Stimulated activated CD4-positive, alpha-beta T cell treated with anti-CD3 and anti-CD28 coated beads, Interleukin-4, amount 100 ng/mL, for 4 hours (primary cell): ENCODE measurements around the gene DNAJC6.

Source experiments
- DNase-seq, 2 experiments: peaks; one replicate each; pipeline ENCODE4 v3.0.0-alpha.2; 2020

Gene DNAJC6

DNA sequence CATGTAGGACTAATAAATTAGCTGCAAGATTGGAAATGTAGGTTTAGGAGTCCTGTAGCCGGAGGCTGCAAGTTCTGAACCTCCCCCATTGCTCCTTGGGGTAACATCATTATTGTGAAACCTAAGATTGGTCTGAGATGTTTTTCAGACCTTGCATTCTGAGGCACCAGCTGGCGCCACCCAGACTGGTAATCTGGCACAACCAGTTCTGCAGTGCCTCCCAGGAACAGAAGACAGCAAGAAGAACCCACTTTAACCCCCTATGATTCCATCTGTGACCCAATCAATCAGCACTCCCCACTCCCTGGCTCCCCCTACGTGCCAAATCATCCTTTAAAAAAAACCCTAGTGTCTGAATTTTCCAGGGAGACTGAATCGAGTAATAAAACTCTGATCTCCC, 11.6 kb upstream of the DNAJC6 start:
- no peak for DNase-seq

DNA sequence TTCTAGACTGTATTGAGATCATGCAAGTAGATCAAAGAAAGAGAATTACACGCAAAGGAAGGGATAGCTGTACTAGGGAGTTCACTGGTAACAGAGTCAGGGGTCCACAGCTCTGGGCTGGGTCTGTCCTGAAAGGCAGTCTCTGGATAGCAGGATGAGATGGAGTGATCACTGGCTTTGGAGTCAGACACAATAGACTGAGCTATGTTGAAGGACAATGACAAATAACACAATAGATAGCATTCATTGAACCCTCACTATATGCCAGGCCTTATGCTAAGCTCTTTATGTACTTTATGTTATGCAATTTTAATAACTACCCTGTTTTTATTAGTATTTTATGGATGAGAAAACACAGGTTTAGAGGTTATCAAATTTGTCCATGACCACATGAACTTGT, 10.0 kb upstream of the DNAJC6 start:
- no peak for DNase-seq

DNA sequence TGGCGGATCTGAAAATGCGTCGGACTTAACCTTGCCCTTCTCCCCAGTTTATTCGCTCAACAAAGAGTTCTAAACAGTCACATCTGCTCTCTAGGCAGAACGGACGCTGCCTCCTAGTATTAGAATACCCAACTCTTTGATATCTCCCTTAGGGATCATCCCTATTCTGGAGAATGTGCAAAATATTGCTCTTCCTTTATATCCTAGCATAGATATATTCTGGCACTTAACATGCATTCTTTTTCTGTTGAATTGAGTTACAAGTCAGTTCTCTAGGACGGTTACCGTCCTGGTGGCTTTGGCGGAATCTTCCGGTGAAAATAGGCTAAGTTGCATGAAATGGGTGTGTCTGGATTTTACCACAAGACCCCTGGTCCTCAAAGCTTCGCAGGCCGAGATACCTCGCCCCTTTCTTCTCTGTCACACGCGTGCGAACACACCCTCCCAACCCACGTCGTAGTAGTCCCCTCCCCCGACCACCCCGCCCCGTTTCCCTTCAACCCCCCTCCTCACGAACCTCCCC, 501 bp upstream of the DNAJC6 start:
- no peak for DNase-seq

DNA sequence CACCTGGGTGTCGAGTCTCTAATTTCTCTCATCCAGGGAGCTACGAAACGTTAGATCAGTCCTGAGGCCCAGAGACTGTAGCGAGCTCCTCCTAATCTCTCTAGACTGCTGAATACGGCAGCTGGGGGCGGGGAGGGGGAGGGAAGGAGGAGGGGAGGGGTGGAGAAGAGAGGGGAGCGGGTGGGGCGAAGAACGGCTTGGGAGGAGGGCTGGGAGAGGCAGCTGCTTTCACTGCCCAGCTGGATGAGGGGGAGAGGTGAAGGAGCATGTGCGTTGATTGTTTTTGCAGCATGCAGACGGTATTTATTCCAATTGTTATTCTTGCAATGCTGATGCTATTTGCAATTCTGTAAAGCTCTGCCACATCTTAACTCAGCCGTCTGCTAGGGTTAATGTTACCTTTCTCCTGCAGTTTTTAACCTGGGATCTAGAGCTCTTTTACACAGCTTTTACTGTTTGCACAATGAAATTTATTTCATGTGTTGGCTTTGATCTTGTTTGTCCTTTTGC, 790 bp downstream of the DNAJC6 start:
- no peak for DNase-seq

- no peak for DNase-seq
Observed at GRCh38 chr1:65311760-65312159, 2.4 kb downstream of the DNAJC6 start.

- no peak for DNase-seq
Observed at GRCh38 chr1:65316233-65316632, 6.9 kb downstream of the DNAJC6 start.

- DNase-seq, result no peak
Observed at GRCh38 chr1:65317866-65318653, 8.7 kb downstream of the DNAJC6 start.

DNA sequence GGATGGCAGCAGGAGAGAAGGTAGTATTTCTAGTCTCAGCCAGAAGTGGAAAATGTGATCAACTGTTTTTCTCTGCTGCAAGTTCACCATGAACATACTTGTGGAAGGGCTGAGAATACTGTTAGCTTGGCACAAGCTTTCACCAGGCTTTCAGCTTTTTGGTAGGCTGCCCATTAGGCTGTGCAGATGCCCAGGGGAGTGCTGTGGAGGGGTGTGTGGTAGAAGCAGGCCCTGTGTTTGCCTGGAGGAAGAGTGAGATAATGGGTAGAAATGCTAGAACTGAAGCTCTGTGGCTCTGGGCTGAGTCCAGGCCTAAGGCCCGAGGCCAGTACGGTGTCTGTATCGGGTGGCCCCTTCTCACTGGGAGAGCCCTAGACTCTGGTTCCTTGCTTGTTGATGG, 9.8 kb downstream of the DNAJC6 start:
- no peak for DNase-seq

DNA sequence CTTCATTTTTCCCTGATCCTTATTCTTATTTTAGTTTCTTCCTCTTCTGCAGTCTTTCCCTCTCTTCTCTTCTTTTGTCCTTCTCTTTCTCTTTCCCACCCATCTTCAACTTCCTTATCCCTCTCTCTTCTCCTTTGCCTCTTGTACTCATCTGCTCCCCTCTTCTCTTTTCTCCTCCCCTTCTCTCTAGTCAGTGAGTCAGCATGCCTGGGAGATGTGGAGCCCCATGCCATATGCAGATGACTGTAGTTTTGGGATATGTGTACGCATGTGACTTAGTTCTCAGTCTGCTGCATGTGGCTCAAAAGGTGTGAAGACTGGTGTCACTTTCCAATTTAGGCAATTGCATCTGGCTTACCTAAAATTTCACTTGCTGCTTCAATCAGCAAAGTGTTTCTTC, 10.4 kb downstream of the DNAJC6 start:
- DNase-seq, result no peak

DNA sequence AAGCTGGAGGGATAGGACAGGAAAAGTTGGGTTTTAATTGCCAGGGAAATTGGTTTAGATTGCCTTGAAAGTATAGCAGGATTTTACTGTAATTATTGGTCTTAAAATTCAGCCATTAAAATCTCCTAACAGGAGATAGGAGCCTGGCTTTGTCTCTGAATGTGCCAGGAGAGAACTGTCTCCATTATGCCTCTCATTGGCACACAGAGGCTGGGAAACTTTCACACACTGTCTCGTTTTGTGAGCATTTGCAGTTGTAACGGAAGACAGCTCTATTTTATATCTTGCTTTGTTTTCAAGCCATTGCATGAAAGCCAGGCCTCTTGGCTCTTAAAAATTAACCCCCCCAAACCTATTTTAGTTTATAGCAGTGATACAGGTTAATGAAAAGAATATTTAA, 12.5 kb downstream of the DNAJC6 start:
- DNase-seq, result no peak

DNA sequence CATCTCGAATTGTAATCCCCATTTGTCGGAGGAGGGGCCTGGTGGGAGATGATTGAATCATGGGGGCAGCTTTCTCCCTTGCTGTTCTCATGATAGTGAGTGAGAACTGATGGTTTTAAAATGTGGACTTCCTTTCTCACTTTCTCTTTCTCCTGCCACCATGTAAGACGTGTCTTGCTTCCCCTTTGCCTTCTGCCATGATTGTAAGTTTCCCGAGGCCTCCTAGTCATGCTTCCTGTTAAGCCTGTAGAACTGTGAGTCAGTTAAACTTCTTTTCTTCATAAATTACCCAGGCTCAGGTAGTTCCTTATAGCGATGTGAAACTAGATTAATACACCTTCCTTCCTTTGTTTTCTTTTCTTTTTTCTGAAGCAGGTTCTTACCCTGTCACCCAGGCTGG, 13.9 kb downstream of the DNAJC6 start:
- DNase-seq, result no peak

DNA sequence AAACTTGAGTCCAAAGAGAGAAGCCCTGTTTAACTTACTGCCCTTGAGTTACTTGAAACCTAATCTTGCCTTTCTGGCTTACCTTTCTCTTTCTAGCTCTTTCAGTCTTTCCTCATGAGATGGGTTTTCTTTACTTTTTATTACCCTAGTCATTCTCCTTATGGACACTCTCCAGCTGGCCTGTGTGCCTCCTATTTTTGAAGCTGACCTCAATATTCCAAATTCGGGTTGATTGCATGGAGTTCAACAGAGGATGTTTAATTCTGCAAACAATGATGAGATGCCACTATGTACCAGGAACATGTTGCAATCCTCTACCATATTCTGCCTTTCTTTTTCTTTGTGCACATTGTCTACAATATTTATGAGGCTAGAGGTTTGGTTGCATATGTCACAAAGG, 20.7 kb downstream of the DNAJC6 start:
- DNase-seq, result no peak

DNA sequence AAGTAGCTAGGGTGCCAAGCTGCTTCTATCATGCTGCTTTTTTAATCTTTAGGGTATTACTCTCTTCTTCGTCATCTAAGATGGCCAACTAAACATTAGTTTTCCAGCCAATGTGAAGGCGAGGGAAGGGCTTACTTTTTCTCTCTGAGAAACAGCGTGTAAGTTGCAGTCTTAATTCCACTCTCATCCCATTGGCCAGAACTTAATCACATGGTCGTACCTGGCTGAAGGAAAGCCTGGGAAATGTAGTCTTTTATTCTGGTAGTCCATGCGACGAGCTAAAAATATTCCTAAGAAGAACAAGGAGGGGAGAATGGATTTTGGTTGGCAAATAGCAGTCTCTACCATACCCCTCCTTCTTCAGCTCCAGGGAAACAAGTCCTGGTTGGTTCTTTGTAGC, 21.5 kb downstream of the DNAJC6 start:
- DNase-seq, result no peak

GRCh38 chr1:65332821-65333220, 23.5 kb downstream of the DNAJC6 start:
- no peak for DNase-seq

- DNase-seq, result no peak
Observed at GRCh38 chr1:65334081-65334480, 24.7 kb downstream of the DNAJC6 start.

DNA sequence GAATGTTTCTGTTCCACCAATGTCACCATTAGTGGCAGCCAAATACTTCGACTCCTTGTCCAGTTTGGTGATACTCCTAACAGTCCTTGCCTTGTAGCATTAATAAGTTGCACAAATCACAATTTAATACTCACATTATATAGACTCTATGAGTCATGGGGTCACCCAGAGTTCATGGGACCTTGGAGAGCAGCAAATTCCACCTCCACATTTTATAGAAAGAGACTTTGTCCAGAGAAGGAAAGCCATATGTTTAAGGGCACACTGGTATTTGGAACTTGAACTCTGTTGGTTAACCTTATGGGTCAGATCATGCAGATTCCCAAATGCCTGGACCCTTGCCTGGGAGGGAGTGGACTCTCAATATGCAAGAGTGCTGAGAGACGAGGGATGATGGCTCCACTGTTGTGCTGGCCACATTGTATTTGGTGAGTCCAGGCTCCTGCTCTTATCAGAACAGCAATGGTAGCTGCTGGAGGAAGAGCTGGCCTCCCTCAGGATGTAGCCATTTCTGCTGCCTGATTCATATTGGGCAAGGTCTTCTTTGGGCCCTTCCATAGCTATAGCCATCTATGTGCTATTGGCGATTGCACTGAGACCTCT, 30.6 kb downstream of the DNAJC6 start:
- no peak for DNase-seq

DNA sequence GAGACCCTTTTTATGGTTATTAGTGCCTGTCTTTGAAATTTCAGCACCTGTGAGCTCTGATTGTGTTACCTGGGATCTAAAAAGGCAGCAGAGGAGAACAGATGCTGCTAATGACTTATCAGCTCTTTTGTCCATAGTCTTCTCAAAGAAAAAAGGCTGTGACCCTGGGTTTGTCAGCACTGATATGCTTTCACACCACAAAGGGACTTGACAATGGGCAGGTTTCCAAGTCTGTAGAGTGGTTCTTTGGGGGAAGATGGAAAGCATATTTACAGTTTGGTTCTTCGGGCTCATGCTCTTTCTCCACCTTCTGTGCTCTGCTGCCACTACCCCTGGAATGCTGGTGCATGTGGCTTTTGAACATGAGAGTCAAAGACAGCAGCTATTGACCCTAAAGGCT, 32.0 kb downstream of the DNAJC6 start:
- no peak for DNase-seq

DNA sequence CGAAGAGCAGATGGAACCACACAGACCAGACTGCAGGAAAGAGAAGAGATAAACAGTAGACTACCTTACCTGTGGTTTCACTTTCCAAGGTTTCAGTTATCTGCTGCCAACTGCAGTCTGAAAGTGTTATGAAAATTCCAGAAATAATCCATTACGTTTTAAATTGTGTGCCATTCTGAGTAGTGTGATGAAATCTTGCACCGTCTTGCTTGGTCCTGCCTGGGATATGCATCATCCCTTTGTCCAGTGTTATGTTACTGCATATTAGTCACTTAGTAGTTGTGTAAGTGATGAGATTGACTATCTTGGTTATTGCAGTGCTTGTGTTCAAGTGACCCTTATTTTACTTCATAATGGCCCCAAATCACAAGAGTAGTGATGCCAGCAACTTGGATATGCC, 33.9 kb downstream of the DNAJC6 start:
- DNase-seq, result no peak

DNA sequence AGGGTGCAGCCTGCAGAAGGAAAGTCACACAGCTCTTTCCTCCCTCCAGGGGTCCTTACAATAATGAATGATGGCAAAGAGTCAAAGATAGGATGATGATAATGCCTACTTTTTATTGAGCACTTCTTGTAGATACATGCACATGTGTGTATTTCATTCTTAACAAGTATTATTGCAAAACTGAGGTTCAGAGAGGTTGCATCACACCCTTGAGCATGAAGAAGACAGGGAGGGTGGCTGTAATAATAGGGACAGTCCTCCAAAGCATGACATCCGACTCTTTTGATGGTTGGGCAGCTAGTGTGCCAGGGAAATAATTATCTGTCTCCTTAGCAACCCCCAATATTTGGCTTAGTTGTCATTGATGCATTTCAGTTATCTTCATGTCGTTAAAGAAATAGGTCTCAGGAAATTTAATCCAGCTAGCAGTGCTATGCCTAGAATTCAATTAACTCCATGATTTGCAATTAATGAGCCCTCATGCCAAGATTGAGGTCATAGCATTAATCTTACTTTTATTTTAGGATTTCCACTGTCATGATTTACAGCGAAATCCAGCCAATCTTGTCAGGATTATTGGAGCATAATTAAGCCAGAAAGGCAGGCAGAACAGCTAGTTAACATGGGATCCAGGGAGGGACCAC, 35.0 kb downstream of the DNAJC6 start:
- DNase-seq, result no peak

DNA sequence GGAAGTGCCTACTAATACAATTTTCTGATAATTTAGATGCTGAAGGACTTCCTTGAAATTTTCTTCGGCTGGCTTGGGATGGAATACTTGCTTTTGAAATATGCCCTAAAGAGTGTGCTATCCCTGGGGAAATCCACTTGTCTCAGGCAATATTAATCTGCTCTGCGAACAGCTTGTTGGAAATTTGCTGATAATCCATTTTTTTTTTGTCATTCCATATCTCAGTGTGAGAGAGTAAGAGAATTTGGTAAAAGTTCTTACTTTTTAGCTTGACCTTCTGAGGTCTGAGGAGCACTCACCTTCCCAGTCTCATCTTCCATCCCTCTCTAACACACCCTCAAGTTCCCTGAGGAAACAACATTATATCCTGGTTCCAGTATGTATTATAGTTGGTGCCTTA, 36.8 kb downstream of the DNAJC6 start:
- DNase-seq, result no peak

GRCh38 chr1:65355031-65355712, 45.8 kb downstream of the DNAJC6 start:
- DNase-seq, result no peak

GRCh38 chr1:65357291-65357960, 48.1 kb downstream of the DNAJC6 start:
- DNase-seq, result no peak

DNA sequence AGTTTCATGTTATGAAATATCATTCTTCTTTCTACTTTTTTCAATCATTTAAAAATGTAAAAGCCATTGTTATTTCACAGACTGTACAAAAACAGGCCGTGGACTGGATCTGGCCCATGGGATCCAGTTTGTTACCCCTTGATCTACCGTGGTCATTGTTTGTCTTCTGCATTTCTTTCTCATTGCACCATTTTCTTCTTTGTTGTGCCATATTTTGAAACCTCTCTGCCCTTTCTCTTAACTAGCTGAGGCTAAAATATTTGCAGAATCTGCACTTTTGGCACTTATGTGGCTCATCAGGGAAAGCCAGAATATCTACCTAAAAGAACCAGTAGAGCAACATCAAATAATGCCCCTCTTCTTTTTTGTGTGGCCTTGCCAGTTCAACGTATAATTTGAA, 50.5 kb downstream of the DNAJC6 start:
- no peak for DNase-seq
